Subcutaneous adipose tissue (tissue), 4 donors: ENCODE data around the gene RHOXF1. TPM values are rescaled to one million over a fixed set of nuclear protein-coding genes. Genes with fewer than 3 reads are reported as not detected.
"Not testable (repeated sequence)": the region's sequence is repeated elsewhere in the genome, so short reads cannot be mapped to it uniquely, and the experiment has no call there.

Experiments used
- total RNA-seq, 4 donors: library from RNA; depleted of rRNA; stranded (reverse); fragments of >200 nt; gene quantifications; one replicate each; pipeline ENCODE4 v1.1.0, GENCODE V29; 2016
- TF ChIP-seq, protein P1 (sequence below): fragments of 450-650 bp; IDR thresholded peaks from one replicate; pipeline ENCODE4 v1.5.1; 2016; ENCODE audit warnings: low read depth, mild to moderate bottlenecking, control low read depth, antibody characterized with exemption, moderate library complexity

RHOXF1 gene
- total RNA-seq, 4 donors from 2014 or later, result 1.0 to 4.7 (median 1.9) TPM

DNA sequence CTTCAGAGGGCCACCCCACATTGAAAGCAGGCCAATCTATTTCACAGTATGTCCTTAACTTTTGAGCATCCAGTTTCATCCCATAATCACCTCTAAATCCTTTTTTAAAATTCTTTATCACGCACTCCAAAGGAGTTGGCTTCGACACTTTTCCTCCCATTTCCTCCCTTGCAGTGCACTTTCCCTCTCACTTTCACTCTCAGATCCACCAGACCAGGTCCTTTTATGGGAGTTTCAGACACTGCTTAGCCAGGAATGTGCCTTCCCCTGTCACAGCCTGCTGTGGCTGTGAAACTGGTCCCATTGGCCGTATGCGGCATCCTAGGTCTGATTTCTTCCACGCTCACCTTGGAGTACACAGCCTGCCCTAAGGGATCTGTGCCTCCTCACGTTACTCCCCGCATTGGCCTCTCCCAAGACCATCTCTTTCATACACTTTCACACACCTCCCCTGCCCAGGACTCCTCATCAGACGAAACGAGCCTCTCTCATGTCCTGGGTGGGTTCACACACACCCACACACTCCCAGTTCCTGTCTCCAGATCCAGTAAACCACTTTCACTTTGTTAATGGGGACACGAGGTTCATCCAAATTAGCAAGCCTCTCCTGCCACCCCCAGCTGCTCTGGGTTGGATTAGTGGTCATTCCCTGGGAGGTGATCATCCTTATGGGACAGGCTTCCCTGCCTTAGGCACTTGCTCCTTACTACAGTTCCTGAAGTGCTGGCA, 28.3 kb downstream of the RHOXF1 start:
- TF ChIP-seq, protein P1, sequence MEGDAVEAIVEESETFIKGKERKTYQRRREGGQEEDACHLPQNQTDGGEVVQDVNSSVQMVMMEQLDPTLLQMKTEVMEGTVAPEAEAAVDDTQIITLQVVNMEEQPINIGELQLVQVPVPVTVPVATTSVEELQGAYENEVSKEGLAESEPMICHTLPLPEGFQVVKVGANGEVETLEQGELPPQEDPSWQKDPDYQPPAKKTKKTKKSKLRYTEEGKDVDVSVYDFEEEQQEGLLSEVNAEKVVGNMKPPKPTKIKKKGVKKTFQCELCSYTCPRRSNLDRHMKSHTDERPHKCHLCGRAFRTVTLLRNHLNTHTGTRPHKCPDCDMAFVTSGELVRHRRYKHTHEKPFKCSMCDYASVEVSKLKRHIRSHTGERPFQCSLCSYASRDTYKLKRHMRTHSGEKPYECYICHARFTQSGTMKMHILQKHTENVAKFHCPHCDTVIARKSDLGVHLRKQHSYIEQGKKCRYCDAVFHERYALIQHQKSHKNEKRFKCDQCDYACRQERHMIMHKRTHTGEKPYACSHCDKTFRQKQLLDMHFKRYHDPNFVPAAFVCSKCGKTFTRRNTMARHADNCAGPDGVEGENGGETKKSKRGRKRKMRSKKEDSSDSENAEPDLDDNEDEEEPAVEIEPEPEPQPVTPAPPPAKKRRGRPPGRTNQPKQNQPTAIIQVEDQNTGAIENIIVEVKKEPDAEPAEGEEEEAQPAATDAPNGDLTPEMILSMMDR, result no peak

DNA sequence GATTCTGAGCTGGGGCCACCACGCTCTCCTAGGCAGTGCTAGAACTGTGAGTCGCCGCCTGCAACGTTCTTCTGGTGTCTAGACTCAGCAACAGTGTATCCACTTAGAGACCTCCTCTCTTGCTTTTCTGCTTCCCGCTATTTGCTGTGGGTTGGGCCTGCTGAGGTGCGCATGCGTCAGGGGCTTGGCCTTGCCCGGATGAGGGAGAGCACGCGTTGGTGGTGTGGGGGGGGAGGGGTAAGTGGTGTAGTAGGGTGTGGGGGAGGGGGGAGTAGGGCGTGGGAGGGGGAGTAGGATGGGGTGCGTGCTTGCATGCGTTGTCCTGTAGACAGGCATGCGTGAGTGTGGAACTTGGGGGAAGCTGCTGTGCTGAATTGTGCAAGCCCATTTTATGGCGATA, 38.1 kb downstream of the RHOXF1 start, which contains the start of gene RHOXF2B:
Gene RHOXF2B, minus strand, starts transcription at position 101 of the 400 bp plus-strand sequence. CDS start 138 bp downstream, outside the sequence.
- TF ChIP-seq, protein P1, result not testable (repeated sequence)

Other genes starting within 250 kb of the RHOXF1 start
- gene RNF113A, start 244.2 kb downstream of the RHOXF1 start, total RNA-seq, result 10 to 100 TPM in 3 of 4 donors, 1 to 10 TPM in 1; 7.5 to 16.5 (median 11.9) TPM
- gene NDUFA1, start 244.1 kb downstream of the RHOXF1 start, total RNA-seq, result 100 to 1,000 TPM in 1 of 4 donors, 10 to 100 TPM in 3; 50.7 to 105 (median 57.8) TPM
- not detected for gene AKAP14, start 220.0 kb downstream of the RHOXF1 start, total RNA-seq
- 1 to 10 TPM; 5.1 to 7.2 (median 6.2) TPM for gene NKAP, start 172.2 kb downstream of the RHOXF1 start, total RNA-seq
- not detected for gene RHOXF2B, start 38.2 kb downstream of the RHOXF1 start, total RNA-seq
- gene RHOXF2, start 42.7 kb upstream of the RHOXF1 start, total RNA-seq, result not detected
- 10 to 100 TPM; 10.5 to 22.0 (median 15.2) TPM for gene ZBTB33, start 134.9 kb upstream of the RHOXF1 start, total RNA-seq
- gene TMEM255A, start 195.5 kb upstream of the RHOXF1 start, total RNA-seq, result 1 to 10 TPM in 2 of 4 donors, under 1 TPM in 1, not detected in 1; 0.88 to 4.1 (median 2.9) TPM
- gene ATP1B4, start 246.2 kb upstream of the RHOXF1 start, total RNA-seq, result not detected